Breast epithelium (tissue), 3 donors: ENCODE results near the gene DNAJC8.
A peak's percentile ranks its signal among the peaks of the same experiment; 100 is the strongest.

Experiments
- CTCF ChIP-seq, 3 donors: fragments of 450-650 bp; IDR thresholded peaks; one replicate each; pipeline ENCODE4 v1.5.1; 2016 to 2017; ENCODE audit warnings: antibody characterized with exemption in 3 of 3, mild to moderate bottlenecking in 3 of 3, moderate library complexity in 3 of 3
- POLR2A ChIP-seq: fragments of 450-650 bp; IDR thresholded peaks from one replicate; pipeline ENCODE4 v1.6.1; 2016; ENCODE audit warnings: antibody characterized with exemption, mild to moderate bottlenecking, moderate library complexity

GRCh38 chr1:28208818-28209441 is 23.9 kb downstream of the DNAJC8 start:
- TF ChIP-seq CTCF (IDR thresholded peaks at IDR 0.05) (peak in 2 of 3 donors; percentile 48 to 61), POLR2A (no peak)
